WERI-Rb-1 (cell line): ENCODE results near the gene CLTRN.

Experiments used
- DNase-seq: peaks from one replicate; pipeline ENCODE4 v3.0.0-alpha.2; 2020
- H3K27ac ChIP-seq: fragments of 250-450 bp; sonication (Bioruptor Pico); 2 replicates; pipeline ENCODE4 v1.5.1; 2020; ENCODE audit warnings: mild to moderate bottlenecking, moderate library complexity
- H3K27me3 ChIP-seq: fragments of 250-450 bp; sonication (Bioruptor Pico); 2 replicates; pipeline ENCODE4 v1.5.1; 2021; ENCODE audit warnings: mild to moderate bottlenecking, low read depth, moderate library complexity; ENCODE audit not compliant: insufficient read depth, severe bottlenecking
- H3K36me3 ChIP-seq: fragments of 250-450 bp; sonication (Bioruptor Pico); 2 replicates; pipeline ENCODE4 v1.5.1; 2020; ENCODE audit warnings: mild to moderate bottlenecking, moderate library complexity
- H3K4me3 ChIP-seq: 2 replicates; pipeline ENCODE4 v1.5.1; 2011; ENCODE audit warnings: low read depth, mild to moderate bottlenecking, control low read depth, low read length
- H3K9me3 ChIP-seq: fragments of 250-450 bp; sonication (Bioruptor Pico); 2 replicates; pipeline ENCODE4 v1.5.1; 2021; ENCODE audit warnings: mild to moderate bottlenecking, moderate library complexity; ENCODE audit not compliant: severe bottlenecking
- CTCF ChIP-seq: IDR thresholded peaks from 2 replicates; pipeline ENCODE4 v1.5.1; 2011; ENCODE audit warnings: low read depth, mild to moderate bottlenecking, control low read depth, inconsistent platforms, low read length

The CLTRN gene

GRCh38 chrX:15619053-15619755, 45.4 kb downstream of the CLTRN start:
- DNase-seq = no peak
- Histone ChIP-seq H3K4me3 (no peak overlapping the region), H3K36me3 (no peaks in the 10 kb centered on the region), H3K27me3 (peaks cover 39% of the 10 kb centered on the region), H3K27ac (no peak overlapping the region), H3K9me3 (no peaks in the 10 kb centered on the region)
- TF ChIP-seq CTCF = no peak

GRCh38 chrX:15617111-15617510, 47.5 kb downstream of the CLTRN start:
- TF ChIP-seq CTCF = no peak
- no peaks in the 10 kb centered on the region for H3K36me3 ChIP-seq
- no peak for DNase-seq
- H3K27me3 ChIP-seq = peaks cover 33% of the 10 kb centered on the region
- H3K9me3 ChIP-seq = no peaks in the 10 kb centered on the region
- H3K27ac ChIP-seq = no peak overlapping the region
- no peak overlapping the region for H3K4me3 ChIP-seq

GRCh38 chrX:15616531-15616930, 48.1 kb downstream of the CLTRN start:
- Histone ChIP-seq H3K36me3 (no peaks in the 10 kb centered on the region), H3K4me3 (no peak overlapping the region), H3K27ac (no peak overlapping the region), H3K27me3 (peaks cover 33% of the 10 kb centered on the region), H3K9me3 (no peaks in the 10 kb centered on the region)
- no peak for TF ChIP-seq CTCF
- no peak for DNase-seq

GRCh38 chrX:15607067-15607466, 57.5 kb downstream of the CLTRN start:
- no peak for DNase-seq
- Histone ChIP-seq H3K27me3 (peaks cover 24% of the 10 kb centered on the region), H3K27ac (no peak overlapping the region), H3K4me3 (no peak overlapping the region), H3K9me3 (no peaks in the 10 kb centered on the region), H3K36me3 (no peaks in the 10 kb centered on the region)
- no peak for TF ChIP-seq CTCF

GRCh38 chrX:15606136-15606535, 58.5 kb downstream of the CLTRN start:
- no peak for TF ChIP-seq CTCF
- Histone ChIP-seq H3K4me3 (no peak overlapping the region), H3K36me3 (no peaks in the 10 kb centered on the region), H3K27ac (no peak overlapping the region), H3K9me3 (no peaks in the 10 kb centered on the region), H3K27me3 (peaks cover 31% of the 10 kb centered on the region)
- DNase-seq = no peak

GRCh38 chrX:15605226-15605625, 59.4 kb downstream of the CLTRN start:
- no peak for TF ChIP-seq CTCF
- H3K9me3 ChIP-seq = no peaks in the 10 kb centered on the region
- DNase-seq = no peak
- no peak overlapping the region for H3K4me3 ChIP-seq
- peaks cover 37% of the 10 kb centered on the region for H3K27me3 ChIP-seq
- H3K36me3 ChIP-seq = no peaks in the 10 kb centered on the region
- no peak overlapping the region for H3K27ac ChIP-seq
